GM21576 (cell line): ENCODE results near the gene DNAAF5.

Source experiments
- ATAC-seq: cut with Tn5 transposase; IDR thresholded peaks from one replicate; pipeline ENCODE4 v1.9.1; 2021; ENCODE audit warnings: mild to moderate bottlenecking, moderate library complexity; ENCODE audit not compliant: unreplicated experiment

DNAAF5 gene

GRCh38 chr7:763762-764161, 37.3 kb downstream of the DNAAF5 start:
- ATAC-seq, result no peak

- no peak for ATAC-seq
Observed at GRCh38 chr7:765383-765782, 38.9 kb downstream of the DNAAF5 start.

- no peak for ATAC-seq
Observed at GRCh38 chr7:767580-767940, 41.1 kb downstream of the DNAAF5 start.

DNA sequence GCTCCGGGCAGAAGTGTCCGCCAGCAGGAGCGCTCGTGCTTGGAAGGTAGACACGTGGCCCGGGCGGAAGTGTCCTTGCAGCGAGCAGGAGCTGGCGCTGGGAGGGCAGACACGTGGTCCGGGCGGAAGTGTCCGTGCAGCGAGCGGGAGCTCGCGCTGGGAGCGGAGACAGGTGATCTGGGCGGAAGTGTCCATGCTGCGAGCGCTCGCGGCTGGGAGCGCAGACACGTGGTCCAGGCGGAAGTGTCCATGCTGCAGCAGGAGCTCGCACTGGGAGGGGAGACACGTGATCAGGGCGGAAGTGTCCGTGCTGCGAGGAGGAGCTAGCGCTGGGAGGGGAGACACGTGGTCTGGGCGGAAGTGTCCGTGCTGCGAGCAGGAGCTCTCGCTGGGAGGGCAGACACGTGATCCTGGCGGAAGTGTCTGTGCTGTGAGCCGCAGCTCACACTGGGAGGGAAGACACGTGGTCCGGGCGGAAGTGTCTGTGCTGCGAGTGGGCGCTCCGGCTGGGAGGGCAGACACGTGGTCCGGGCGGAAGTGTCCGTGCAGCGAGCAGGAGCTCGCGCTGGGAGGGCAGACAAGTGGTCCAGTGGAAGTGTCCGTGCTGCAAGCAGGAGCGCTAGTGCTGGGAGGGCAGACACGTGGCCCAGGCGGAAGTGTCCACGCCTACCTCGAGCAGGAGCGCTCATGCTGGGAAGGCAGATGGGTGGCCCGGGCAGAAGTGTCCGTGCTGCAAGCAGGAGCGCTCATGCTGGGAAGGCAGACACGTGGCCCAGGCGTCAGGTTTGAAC, 41.6 kb downstream of the DNAAF5 start:
- no peak for ATAC-seq

GRCh38 chr7:768881-769504, 42.5 kb downstream of the DNAAF5 start:
- no peak for ATAC-seq

GRCh38 chr7:770336-770735, 43.8 kb downstream of the DNAAF5 start:
- ATAC-seq, result no peak

DNA sequence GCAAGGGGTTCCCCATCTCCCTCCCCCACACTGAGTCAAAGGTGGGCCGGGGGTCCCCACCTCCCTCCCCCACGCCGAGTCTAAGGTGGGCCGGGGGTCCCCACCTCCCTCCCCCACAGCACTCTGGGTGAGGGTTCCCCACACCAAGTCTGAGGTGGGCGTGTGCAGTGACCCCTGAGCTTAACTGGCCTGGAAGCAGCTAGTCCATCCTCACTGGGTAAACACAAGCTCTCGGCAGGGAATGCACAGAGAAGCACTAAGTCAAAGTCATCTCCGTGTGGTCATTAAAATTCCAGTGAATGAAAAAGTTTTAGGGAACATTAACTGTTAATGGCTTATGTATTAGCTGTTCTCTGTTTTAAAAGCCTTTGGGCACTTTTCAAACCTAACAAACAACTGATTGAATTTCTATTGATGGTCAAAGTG, 44.3 kb downstream of the DNAAF5 start:
- ATAC-seq, result no peak

GRCh38 chr7:771234-772004, 44.9 kb downstream of the DNAAF5 start:
- ATAC-seq, result no peak

- no peak for ATAC-seq
Observed at GRCh38 chr7:772005-772294, 45.5 kb downstream of the DNAAF5 start.

DNA sequence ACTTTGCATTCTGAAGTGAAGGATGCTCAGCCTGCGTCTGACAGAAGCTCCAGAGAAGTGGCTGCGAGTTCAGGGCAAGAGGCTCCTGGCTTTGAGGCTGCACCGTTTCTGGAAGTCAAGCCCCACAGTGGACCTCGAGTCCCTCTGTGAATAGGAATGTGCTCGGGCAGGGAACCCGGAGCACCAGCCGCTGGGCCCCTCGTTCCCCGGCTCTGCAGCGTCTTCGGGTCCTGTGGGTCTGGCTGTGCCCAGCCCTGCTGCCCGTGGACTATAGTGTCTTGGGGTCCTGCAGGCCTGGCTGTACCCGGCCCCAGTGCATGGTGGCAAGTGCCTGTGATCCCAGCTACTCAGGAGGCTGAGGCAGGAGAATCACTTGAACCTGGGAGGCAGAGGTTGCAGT, 45.9 kb downstream of the DNAAF5 start:
- ATAC-seq, result no peak

DNA sequence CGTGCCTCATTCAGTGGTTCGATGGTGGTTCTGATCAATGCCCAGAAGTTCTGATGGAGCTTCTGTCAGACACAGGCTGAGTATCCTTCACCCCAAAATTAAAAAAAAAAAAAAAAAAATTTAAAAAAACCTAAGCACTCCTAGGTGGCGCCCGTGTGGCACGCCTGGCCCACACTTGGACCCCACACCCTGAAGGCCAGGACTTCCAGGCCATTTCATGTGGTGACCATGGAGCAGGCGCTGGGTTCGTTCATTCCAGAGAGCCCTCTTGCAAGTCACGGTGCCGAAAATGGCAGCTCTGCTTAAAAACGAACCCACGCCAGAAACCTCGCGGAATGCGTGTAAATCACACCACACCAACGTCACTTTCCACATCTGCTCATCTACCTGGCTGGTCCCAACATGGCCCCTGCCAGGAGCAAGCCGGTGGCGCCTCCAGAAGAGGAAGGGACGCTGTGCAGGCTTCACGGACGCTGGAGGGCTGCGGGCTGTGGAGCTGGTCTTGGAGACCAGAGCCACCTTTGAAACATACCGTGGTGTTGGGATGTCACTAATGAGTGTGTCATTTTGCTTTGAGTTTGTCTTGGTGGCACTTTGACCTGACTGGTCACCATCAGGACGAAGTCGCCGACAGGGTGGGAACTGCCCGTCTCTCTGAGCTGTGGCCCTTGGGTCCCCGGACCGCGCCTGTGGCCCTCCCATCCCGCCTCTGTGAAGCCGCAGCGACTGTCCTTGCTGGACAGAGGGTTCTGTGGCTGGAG, 46.5 kb downstream of the DNAAF5 start:
- no peak for ATAC-seq

DNA sequence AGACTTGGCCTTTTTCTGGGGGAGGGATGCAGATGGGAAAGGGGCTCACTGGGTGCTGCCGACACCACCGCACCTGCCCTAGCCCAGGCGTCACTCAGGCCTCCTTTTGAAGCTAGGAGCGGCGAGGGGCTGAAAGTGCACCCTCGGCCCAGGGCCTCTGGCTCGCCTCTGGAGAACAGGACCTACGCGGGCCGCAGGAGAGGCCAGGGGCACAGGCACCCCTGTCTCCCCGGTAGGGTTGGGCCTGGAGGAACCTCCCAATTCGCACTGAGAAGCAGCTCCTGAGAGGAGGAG, 47.1 kb downstream of the DNAAF5 start:
- no peak for ATAC-seq

DNA sequence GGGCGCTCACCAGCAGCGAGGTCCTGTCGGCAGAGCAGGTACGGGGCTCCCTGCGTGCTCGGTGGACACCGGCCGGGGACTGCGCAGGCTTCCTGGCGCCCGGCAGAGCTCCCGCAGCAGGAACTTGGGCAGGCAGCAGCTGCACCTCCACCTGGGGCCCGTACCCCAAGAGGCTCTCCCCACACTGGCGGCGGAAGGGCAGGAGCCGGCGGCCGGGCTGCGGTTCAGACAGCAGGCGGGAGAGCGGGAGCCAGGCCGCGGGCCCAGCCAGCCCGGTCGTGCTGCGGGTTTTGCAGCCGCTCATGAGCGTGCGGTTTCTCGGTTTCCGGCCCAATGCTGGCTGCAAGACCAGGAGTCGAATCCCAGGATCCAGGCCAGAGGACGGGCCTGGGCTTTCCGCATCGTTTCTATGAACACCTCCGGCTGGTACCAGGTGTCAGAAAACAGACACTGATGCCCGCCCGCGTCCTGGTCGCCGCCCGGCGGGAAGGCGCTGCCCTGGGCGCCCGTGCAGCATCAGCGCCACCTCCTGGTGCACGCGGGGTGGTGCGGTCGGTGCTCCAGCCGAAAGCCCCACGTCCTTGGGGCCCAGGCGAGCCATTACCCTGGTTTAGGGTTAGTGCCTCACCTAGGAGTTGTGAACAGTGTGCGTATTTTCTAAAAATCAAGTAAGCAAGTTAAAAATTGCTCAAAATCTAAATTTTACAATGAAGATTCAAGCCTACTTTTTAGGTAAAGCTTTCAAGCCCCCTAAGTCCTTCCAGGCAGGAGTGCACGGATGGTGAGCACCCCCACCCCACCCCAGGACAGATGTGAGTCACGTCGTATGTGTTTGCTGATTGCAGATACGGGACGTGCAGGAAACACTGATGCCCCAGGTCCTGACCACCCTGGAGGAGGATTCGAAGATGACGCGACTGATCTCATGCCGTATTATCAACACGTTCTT, 47.9 kb downstream of the DNAAF5 start:
- no peak for ATAC-seq

GRCh38 chr7:776381-776780, 49.9 kb downstream of the DNAAF5 start:
- no peak for ATAC-seq

- no peak for ATAC-seq
Observed at GRCh38 chr7:776992-777727, 50.7 kb downstream of the DNAAF5 start.

DNA sequence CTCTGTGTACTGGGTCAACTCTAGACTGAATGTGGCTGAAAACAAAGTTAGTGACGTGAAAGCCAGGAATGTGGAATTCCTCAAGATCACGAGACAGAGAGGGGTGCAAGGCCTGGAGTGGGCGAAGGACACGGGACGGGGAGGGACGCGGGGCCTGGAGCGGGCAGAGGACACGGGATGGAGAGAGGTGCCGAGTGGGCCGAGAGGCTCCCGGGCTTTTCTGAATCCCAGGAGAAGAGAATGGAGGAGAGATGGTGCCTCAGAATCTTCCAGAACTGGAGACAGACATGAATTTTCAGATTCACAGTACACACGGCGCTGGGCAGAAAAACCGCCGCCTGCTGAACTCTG, 51.2 kb downstream of the DNAAF5 start:
- ATAC-seq, result no peak

GRCh38 chr7:778271-778967, 51.9 kb downstream of the DNAAF5 start:
- ATAC-seq, result no peak

- ATAC-seq, result no peak
Observed at GRCh38 chr7:778968-779451, 52.5 kb downstream of the DNAAF5 start.

DNA sequence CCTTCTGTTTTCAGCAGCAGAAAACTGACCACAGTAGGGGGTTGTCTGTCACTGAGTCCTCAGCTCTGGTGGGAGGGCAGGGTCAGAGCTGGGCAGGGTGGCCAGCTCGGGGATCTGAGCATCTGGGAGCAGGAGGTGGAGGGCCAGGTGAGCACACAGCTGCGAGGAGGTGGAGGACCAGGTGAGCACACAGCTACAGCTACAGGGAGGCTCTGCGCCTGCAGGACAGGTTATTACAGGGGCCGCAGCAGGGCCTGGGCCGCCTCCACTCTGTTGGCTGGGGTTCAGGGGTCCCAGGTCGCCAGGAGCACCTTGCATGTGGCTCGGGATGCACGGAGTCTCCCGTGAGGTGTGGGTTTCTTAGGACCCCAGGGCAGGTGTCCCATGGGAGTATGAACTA, 53.0 kb downstream of the DNAAF5 start:
- ATAC-seq, result no peak
